Measurements from ENCODE around the gene FANCE. TPM values are rescaled to one million over a fixed set of nuclear protein-coding genes. Genes with fewer than 3 reads are reported as not detected.
A peak's percentile ranks its signal among the peaks of the same experiment; 100 is the strongest.

Gene FANCE
- total and polyA plus RNA-seq, 9 of the 15 experiments (the other 6 are each of a cell fraction or from before 2014, with no cell fraction given), result 5.7 to 30.2 (median 17.0) TPM

DNA sequence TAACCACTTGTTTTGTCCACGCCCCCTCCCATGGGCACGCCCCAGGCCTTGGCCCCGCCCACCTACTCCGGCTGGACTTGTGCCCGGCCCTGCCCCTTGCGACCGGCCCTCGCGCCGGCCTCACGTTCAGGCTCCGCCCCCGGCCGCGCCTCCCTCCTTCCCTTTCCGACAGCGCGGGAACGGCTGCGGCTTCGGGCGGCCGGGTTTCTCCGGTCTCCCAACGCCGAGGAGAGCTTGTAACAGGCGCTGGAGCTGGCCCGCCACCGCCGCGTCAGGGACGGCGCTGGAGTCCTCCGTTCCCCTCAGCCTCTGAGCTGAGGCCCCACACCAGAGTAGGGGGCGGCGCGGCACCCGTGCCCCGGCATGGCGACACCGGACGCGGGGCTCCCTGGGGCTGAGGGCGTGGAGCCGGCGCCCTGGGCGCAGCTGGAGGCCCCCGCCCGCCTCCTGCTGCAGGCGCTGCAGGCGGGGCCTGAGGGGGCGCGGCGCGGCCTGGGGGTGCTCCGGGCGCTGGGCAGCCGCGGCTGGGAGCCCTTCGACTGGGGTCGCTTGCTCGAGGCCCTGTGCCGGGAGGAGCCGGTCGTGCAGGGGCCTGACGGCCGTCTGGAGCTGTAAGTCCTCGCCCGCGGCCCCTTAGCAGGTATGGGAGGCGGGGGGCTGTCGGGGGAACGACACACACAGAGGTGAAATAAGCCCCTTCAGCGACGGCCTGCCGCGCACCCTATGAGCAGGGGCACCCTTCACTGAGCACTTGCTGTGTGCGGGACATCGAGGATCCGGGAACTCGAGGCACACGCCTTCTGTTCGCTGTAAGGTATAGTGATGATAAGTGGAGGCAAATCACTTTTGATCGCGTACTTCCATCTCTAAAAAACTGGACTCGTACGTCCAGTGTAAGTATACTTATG lies at the start of gene FANCE (continued):
- TF ChIP-seq, protein P1, sequence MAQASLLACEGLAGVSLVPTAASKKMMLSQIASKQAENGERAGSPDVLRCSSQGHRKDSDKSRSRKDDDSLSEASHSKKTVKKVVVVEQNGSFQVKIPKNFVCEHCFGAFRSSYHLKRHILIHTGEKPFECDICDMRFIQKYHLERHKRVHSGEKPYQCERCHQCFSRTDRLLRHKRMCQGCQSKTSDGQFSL (CRISPR knock-in tag; IDR thresholded peaks at IDR 0.05), result no peak
- TF ChIP-seq, protein P1 (tag; IDR thresholded peaks at IDR 0.05), result 0 out of 4 replicates have a peak, but pooled peaks of 1 of the 2 experiments have one; percentile 25
- TF ChIP-seq POLR3G (IDR thresholded peaks at IDR 0.05; ENCODE audit: extremely low read depth, insufficient read length, insufficient replicate concordance) (no peak), ZBTB12 (CRISPR knock-in tag; IDR thresholded peaks at IDR 0.05) (no peak), LEF1 (IDR thresholded peaks at IDR 0.05) (no peak), ZNF282 (CRISPR knock-in tag; IDR thresholded peaks at IDR 0.05) (no peak; the same call in 1 of the 2 replicates), PRDM10 (IDR thresholded peaks at IDR 0.05; ENCODE audit: partially characterized antibody) (no peak)
- TF ChIP-seq, protein P2, sequence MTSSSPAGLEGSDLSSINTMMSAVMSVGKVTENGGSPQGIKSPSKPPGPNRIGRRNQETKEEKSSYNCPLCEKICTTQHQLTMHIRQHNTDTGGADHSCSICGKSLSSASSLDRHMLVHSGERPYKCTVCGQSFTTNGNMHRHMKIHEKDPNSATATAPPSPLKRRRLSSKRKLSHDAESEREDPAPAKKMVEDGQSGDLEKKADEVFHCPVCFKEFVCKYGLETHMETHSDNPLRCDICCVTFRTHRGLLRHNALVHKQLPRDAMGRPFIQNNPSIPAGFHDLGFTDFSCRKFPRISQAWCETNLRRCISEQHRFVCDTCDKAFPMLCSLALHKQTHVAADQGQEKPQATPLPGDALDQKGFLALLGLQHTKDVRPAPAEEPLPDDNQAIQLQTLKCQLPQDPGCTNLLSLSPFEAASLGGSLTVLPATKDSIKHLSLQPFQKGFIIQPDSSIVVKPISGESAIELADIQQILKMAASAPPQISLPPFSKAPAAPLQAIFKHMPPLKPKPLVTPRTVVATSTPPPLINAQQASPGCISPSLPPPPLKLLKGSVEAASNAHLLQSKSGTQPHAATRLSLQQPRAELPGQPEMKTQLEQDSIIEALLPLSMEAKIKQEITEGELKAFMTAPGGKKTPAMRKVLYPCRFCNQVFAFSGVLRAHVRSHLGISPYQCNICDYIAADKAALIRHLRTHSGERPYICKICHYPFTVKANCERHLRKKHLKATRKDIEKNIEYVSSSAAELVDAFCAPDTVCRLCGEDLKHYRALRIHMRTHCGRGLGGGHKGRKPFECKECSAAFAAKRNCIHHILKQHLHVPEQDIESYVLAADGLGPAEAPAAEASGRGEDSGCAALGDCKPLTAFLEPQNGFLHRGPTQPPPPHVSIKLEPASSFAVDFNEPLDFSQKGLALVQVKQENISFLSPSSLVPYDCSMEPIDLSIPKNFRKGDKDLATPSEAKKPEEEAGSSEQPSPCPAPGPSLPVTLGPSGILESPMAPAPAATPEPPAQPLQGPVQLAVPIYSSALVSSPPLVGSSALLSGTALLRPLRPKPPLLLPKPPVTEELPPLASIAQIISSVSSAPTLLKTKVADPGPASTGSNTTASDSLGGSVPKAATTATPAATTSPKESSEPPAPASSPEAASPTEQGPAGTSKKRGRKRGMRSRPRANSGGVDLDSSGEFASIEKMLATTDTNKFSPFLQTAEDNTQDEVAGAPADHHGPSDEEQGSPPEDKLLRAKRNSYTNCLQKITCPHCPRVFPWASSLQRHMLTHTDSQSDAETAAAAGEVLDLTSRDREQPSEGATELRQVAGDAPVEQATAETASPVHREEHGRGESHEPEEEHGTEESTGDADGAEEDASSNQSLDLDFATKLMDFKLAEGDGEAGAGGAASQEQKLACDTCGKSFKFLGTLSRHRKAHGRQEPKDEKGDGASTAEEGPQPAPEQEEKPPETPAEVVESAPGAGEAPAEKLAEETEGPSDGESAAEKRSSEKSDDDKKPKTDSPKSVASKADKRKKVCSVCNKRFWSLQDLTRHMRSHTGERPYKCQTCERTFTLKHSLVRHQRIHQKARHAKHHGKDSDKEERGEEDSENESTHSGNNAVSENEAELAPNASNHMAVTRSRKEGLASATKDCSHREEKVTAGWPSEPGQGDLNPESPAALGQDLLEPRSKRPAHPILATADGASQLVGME (CRISPR knock-in tag; IDR thresholded peaks at IDR 0.05), result no peak
